IPS DF 4.7 (cell line): ENCODE results near the gene BTNL2.
"Not testable (repeated sequence)": the region's sequence is repeated elsewhere in the genome, so short reads cannot be mapped to it uniquely, and the experiment has no call there.

Source experiments
- DNase-seq: peaks from one replicate; pipeline ENCODE4 v3.0.0-alpha.2; 2013; ENCODE audit warnings: low spot score; ENCODE audit errors: extremely low read depth

BTNL2 gene, protein sequence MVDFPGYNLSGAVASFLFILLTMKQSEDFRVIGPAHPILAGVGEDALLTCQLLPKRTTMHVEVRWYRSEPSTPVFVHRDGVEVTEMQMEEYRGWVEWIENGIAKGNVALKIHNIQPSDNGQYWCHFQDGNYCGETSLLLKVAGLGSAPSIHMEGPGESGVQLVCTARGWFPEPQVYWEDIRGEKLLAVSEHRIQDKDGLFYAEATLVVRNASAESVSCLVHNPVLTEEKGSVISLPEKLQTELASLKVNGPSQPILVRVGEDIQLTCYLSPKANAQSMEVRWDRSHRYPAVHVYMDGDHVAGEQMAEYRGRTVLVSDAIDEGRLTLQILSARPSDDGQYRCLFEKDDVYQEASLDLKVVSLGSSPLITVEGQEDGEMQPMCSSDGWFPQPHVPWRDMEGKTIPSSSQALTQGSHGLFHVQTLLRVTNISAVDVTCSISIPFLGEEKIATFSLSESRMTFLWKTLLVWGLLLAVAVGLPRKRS

DNA sequence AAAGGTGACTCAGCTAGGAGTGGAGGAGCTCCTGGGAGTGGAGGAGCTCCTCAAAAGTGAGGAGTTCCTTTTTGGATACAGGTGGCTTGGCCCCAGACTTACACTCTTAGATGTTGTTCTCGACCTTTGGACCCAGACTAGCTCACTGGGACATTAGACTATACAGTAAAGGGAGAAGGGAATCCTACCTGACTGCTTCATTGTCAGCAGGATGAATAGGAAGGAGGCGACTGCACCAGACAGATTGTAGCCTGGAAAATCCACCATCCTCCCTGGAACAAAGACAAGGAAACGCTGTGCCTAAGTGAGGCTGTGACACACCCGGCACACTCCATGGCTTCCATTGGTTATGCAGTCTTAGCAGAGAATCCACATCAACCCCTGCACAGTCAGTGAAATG lies at the start of gene BTNL2:
Gene BTNL2 (minus strand): TSS at position 325 of the 400 bp plus-strand sequence. CDS start 58 bp downstream, at position 267.
- DNase-seq: no peak

DNA sequence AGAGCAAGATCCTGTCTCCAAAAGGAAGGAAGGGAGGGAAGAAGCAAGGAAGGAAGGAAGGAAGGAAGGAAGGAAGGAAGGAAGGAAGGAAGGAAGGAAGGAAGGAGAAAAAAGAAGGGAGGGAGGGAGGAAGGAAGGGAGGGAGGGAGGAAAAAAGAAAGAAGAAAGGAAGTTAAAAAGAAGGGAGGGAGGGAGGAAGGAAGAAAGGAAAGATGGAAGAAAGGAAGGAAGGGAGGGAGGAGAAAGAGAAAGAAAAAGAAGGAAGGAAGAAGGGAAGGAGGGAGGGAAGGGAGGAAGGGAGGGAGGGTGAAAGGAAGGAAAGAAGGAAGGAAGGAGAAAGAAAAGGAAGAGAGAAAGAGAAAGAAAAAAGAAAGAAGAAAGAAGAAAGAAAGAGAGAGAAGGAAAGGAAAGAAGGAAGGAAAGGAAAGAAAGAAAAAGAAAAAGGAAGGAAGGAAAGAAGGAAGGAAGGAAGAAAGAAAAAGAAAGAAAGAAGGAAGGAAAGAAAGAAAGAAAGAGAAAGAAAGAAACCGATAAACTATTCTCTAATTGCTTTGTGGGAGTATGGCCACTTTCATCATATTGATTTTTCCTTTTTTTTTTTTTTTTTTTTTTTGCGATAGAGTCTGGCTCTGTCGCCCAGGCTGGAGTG lies 42.2 kb upstream of the BTNL2 start:
- no peak for DNase-seq

DNA sequence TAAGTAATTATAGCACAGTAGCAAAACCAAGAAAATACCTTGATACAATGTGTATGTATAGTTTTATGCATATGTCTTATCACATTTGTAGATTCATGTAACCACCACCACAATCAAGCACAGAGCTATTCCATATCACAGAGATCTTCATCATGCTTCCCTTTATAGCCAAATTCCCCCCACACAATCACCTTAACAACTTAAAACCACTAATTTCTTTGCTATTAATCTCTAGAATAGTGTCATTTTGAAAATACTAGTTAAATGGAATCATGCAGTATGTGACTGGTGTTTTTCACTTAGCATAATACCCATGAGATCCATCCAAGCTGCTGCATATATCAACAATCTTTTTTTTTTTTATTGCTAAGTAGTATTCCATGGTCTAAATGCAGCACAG lies 41.0 kb upstream of the BTNL2 start:
- DNase-seq: no peak

DNA sequence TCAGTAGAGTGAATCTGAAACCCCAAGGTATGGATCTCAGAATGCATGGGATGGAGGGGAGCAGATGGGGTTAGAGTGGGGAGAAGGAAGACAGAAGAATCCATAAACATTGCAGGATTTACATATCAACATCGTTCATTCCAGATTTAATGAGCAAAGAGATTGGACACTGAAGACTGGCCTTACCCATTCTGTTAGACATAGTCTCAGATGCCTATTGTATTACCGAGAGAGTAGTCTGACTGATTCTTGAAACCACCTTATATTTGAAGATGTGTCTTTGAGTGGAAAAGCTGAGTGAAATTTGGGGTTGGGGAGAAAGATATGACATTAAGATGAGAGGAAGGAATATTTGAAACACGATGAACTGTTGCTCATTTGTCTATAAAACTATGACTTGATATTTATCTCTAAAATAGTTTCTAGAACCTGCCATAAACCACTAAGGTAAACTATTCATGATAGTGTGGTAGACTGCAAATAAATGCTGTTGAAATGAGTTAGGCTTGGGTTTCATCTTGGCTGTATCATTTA lies 38.4 kb upstream of the BTNL2 start:
- DNase-seq: no peak

DNA sequence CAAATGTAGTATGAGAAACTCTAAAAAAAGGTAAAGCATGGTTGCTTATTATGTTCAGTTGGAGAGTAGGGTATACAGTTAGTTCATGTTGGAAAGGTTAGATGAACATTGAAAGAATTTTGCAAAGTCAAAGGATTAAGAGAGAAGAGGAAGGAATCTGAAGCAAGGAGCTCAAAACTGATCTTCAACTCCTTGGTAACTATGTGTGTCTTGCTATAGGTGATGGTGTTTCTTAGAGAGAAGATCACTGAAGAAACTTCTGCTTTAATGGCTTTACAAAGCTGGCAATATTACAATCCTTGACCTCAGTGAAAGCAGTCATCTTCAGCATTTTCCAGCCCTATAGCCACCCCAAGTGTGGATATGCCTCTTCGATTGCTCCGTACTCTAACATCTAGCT lies 37.5 kb upstream of the BTNL2 start:
- no peak for DNase-seq

DNA sequence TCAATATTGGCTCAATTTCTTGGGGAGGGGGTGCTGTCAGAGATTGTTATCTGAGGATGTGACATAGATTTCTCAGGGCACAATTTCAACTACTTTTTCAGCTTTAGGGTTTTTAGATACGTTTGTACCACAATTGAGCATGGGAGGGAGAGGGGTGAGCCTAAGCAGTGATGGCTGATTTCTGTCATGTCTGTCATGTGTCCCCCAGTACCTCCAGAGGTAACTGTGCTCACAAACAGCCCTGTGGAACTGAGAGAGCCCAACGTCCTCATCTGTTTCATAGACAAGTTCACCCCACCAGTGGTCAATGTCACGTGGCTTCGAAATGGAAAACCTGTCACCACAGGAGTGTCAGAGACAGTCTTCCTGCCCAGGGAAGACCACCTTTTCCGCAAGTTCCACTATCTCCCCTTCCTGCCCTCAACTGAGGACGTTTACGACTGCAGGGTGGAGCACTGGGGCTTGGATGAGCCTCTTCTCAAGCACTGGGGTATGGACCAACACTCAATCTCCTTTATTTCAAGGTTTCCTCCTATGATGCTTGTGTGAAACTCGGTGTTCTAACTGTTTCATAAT lies 36.1 kb upstream of the BTNL2 start:
- DNase-seq: no peak

DNA sequence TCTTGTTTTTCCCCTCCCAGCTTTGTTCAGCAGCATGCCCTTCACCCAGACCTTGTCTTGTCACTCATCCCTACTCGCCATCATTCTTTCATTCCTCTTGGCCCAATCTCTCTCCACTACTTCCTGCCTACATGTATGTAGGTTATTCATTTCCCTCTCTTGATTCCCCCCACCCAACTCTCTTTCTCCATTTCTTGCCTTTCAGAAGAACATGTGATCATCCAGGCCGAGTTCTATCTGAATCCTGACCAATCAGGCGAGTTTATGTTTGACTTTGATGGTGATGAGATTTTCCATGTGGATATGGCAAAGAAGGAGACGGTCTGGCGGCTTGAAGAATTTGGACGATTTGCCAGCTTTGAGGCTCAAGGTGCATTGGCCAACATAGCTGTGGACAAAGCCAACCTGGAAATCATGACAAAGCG lies 35.3 kb upstream of the BTNL2 start:
- no peak for DNase-seq

DNA sequence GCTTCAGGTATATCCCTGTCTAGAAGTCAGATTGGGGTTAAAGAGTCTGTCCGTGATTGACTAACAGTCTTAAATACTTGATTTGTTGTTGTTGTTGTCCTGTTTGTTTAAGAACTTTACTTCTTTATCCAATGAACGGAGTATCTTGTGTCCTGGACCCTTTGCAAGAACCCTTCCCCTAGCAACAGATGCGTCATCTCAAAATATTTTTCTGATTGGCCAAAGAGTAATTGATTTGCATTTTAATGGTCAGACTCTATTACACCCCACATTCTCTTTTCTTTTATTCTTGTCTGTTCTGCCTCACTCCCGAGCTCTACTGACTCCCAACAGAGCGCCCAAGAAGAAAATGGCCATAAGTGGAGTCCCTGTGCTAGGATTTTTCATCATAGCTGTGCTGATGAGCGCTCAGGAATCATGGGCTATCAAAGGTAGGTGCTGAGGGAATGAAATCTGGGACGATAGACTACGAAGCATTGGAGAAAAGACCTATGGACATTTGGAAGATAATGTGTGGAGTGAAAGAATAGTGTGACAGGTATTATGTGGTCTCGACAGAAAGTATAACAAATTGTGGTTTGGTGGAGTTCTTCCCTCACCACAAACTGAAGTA lies 32.7 kb upstream of the BTNL2 start, which contains the start of gene HLA-DRA:
Gene HLA-DRA (plus strand): TSS at position 286 of the 613 bp plus-strand sequence. CDS start 64 bp downstream, at position 350.
- DNase-seq: peak; percentile 64

DNA sequence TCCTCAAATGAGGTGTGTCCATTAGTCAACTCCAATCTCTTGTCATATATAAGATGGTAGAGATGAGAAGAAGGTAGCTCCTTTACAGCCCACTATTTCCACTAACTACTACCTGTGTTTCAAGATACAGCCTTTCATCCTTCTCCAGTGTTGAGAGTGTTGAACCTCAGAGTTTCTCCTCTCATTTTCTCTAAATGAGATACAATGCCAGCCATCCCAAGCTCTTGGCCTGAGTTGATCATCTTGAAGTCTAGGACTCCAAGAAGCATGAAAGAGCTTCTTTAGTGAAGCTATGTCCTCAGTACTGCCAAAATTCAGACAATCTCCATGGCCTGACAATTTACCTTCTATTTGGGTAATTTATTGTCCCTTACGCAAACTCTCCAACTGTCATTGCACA lies 32.2 kb upstream of the BTNL2 start:
- no peak for DNase-seq

DNA sequence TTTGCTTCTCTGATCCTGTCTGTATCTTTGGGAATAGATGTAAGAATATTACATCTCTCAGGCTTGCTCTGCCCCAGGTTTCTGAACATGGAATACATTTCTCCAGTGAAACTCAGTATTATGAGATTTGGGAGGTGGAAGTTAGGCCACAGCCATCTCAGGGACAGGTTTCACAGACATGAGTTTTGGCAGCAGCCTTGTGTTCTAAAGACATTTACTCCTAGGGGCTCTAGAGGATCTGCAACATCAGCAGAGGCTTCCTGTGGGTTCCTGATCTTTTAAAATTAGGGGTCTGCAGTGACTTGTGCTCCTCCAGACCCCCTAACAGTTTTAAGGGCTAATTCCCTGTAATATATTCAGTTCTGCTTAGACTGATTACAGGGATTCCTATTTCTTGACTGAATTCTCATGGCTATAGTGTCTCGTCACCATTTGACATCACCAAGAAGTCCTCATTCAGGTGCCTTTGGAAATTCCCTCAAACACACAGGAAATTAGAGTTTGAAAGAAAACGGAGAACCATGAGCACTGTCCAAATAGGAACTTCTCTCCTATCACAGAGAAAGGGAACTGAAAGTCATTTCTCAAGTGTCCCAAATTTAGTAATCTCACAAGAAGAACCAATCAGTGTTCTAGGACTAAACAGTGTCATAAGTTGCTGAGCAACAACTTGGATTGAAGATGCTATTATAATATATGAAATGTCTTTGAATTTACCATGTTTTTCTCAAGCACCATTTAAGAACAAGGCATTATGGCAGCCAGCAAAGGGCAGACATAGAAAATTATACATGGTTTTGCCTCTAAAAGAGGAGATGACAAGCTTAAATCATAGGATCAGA lies 30.2 kb upstream of the BTNL2 start:
- DNase-seq: no peak

DNA sequence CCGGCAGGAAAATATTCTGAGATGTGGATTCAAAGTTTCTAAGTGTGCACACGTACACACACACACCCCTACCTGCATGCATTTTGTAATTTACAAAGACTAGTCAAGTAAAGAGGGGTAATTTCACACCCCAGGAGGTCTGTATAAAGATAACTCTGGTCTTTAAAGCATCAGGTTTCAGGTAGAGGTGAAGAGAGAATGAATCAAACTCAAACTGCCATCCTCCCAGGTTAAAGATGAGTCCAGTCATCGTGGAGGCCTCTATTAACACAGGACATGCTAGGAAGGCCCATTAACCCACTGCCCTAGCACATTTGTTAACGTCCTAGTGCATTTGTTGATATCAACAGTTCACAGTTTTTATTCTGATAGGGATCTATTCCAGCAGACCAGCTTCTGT lies 29.2 kb upstream of the BTNL2 start:
- DNase-seq: no peak

DNA sequence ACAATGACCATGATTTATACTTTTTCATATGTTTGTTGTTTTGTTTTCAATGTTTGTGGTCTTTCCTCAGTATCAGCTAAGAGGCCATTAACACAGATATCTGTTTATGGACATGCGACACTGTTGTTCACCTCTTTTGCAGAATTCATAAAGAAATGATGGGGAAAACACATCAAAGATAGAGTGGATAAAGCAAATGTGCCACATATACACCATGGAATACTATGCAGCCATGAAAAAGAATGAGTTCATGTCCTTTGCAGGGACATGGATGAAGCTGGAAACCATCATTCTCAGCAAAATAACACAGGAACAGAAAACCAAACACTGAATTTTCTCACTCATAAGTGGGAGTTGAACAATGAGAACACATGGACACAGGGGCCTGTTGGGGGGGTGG lies 27.0 kb upstream of the BTNL2 start:
- not testable (repeated sequence) for DNase-seq

DNA sequence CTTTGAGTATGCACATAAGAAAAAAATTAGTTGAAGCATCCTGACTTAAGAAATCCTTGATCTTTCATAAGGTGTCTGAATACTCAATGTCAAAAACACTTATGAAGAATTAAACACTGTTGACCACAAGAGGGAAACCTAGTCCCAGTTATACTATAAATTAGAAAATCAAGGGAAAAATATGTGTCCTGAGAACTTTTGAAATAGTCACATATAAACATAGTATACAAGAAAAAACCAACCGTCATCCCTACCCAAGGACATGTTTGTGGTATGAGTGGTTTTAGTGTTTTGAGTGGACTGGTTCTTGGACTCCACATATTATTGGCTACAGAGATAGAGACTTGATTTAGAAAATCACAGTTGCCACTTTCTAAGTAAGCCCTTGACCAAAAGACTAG lies 25.1 kb upstream of the BTNL2 start:
- DNase-seq: no peak

DNA sequence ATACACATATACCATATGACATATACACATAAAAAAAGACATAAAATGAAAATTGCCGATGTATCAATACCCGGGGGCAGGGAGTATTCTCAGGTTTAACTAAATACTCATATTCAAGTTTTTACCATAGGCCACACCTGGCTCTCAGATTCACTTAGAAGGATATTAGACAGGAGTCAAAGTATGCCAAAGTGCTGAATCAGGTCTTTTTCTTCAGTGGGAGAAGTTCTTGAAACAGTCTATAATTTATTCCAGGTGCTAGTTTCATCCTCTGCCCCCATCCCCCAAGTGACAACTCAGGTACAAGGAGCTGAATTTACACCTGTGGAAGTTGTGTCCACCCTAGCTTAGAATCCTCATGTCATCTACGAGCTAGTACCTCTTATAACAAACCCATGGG lies 24.2 kb upstream of the BTNL2 start:
- no peak for DNase-seq

DNA sequence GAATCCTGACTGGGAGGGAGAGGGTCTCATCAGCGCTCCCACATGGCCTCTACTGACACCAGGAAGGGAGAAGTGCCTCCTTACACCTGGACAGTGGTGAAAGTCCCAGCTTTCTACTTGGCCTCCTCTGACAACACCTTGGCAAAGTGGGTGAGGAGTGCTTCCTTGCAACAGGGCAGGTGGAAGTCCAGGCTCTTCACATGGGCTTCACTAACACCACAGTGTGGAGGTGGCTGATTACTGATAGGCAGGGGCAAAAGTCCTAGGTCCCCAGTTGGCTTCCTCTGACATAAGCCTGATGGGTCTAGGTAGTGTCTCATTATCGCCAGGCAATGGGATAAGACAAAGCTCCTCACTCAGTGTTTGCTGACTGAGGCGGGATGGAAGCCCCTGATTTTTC lies 23.2 kb upstream of the BTNL2 start:
- DNase-seq: no peak

DNA sequence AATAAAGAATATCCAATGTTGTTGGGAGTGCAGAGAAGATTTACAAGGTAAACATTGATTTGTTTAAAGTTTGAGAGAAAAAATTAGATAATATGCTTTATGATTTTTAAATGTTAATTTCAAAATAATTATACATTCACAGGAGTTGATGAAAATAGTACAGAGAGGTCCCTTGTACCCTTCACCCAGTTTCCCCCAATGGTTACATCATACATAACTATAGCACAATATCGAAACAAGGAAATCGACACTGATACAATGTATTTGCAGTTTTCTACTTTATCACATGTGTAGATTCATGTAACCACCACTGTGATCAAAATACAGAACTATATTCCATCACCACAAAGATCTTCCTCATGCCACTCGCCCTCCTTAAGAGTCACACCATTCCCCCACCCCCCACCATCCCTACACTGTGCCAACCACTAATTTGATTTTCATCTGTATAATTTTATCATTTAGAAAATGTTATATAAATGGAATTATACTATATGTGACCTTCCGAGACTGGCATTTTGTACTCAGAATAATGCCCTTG lies 21.0 kb upstream of the BTNL2 start:
- DNase-seq: no peak

DNA sequence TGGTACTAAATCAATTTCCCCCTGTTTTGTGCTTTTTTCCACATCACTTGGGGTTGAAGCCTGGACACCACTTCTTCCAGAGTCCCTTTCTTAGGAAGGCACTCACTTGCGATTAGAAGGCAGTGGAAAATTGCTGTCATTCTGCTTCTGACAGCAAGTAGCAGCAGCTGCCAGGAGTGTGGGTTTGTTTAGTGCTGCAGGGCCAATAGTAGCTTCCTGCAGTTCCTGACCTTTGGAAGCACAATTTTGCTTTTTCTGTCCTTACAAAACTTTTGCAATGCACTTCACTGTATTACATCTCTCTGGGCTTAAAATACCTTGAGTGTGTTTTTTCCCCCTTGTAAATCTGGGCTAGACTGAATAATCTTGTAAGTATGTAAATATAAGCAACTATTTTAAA lies 20.2 kb upstream of the BTNL2 start:
- no peak for DNase-seq

DNA sequence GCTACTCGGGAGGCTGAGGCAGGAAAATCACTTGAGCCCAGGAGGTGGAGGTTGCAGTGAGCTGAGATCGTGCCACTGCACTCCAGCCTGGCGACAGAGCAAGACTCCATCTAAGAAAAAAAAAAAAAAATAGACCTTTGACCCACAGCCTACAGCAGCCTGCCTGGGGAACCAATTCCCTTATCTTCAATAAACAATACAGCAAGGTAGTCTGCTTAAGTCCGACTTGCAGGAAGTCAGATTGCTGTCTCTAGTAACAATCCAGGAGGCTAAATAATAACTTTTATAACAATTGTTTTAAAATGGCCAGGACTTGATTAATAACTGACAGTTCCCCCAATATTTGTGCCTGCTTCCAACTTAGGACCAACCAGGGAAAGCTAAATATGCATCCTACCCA lies 19.4 kb upstream of the BTNL2 start:
- no peak for DNase-seq

DNA sequence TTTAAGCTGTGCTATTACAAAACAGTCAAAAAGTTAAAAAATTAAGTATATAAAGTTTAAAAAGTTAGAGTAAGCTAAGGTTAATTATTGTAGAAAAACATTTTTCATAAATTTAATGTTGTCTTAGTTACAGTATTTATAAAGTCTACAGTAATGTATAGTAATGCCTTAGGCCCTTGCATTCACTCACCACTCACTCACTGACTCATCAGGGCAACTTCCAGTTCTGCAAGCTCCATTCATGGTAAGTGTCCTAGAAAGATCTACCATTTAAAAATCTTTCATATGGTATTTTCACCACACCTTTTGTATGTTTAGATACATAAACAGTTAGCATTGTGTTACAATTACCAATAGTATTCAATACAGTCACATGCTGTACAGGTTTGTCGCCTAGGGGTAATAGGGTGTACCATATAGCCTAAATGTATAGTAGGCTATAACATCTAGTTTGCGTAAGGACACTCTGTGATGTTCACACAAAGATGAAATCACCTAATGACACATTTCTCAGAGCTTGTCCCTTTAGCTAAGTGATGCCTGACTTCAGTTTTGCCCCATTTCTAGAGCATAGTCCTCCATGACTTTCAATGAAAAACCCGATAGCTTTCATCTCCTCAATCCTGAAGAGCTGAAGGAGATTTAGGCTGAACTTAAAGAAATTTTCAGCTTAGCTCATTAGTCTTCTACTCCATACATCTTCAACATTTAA lies 17.8 kb upstream of the BTNL2 start:
- no peak for DNase-seq

DNA sequence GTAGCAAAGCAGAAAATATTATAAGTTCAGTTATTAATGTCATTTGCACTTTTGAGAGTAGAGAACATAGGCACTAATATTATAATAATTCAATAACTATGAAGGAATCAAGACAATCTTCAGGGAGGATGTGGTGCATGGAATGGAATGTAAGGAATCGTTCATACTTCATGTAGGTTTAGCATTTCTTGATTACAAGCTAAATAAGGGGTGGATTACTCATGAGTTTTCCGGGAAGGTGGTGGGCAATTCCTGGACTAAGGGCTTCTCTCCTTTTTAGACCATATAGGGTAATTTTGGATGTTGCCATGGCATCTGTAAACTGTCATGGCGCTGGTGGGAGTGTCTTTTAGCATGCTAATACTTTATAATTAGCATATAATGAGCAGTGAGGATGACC lies 9.1 kb upstream of the BTNL2 start:
- DNase-seq: no peak
